ENCODE data around the gene RAD51B.
"Not testable (repeated sequence)": the region's sequence is repeated elsewhere in the genome, so short reads cannot be mapped to it uniquely, and the experiment has no call there.

Gene RAD51B

GRCh38 chr14:68264260-68264569, 444.6 kb downstream of the RAD51B start:
- DNase-seq (ENCODE audit: low read depth in 2 of 2, low spot score in 1 of 2): no peak

- no peak for DNase-seq (ENCODE audit: low read depth in 2 of 2, low spot score in 1 of 2)
Observed at GRCh38 chr14:68266998-68267397, 447.4 kb downstream of the RAD51B start.

GRCh38 chr14:68268197-68268596, 448.6 kb downstream of the RAD51B start:
- no peak for DNase-seq (ENCODE audit: low read depth in 2 of 2, low spot score in 1 of 2)

- no peak for DNase-seq (ENCODE audit: low read depth in 2 of 2, low spot score in 1 of 2)
Observed at GRCh38 chr14:68268719-68269118, 449.1 kb downstream of the RAD51B start.

- no peak for DNase-seq (ENCODE audit: low read depth in 2 of 2, low spot score in 1 of 2)
Observed at GRCh38 chr14:68269136-68269927, 449.8 kb downstream of the RAD51B start.

GRCh38 chr14:68270342-68270741, 450.8 kb downstream of the RAD51B start:
- DNase-seq (ENCODE audit: low read depth in 2 of 2, low spot score in 1 of 2): no peak

GRCh38 chr14:68271913-68272391, 452.4 kb downstream of the RAD51B start:
- DNase-seq (ENCODE audit: low read depth in 2 of 2, low spot score in 1 of 2): no peak

GRCh38 chr14:68273413-68273812, 453.8 kb downstream of the RAD51B start:
- DNase-seq (ENCODE audit: low read depth in 2 of 2, low spot score in 1 of 2): no peak

- DNase-seq (ENCODE audit: low read depth in 2 of 2, low spot score in 1 of 2): no peak
Observed at GRCh38 chr14:68274725-68275124, 455.1 kb downstream of the RAD51B start.

- no peak for DNase-seq (ENCODE audit: low read depth in 2 of 2, low spot score in 1 of 2)
Observed at GRCh38 chr14:68278576-68279436, 459.2 kb downstream of the RAD51B start.

- DNase-seq (ENCODE audit: low read depth in 2 of 2, low spot score in 1 of 2): no peak
Observed at GRCh38 chr14:68279437-68279720, 459.8 kb downstream of the RAD51B start.

- DNase-seq (ENCODE audit: low read depth in 2 of 2, low spot score in 1 of 2): no peak
Observed at GRCh38 chr14:68279777-68280233, 460.2 kb downstream of the RAD51B start.

- no peak for DNase-seq (ENCODE audit: low read depth in 2 of 2, low spot score in 1 of 2)
Observed at GRCh38 chr14:68281497-68281896, 461.9 kb downstream of the RAD51B start.

GRCh38 chr14:68282479-68283377, 463.1 kb downstream of the RAD51B start:
- DNase-seq (ENCODE audit: low read depth in 2 of 2, low spot score in 1 of 2): no peak

GRCh38 chr14:68283378-68284123, 464.0 kb downstream of the RAD51B start:
- peak; percentile 38 to 46 for DNase-seq (ENCODE audit: low read depth in 2 of 2, low spot score in 1 of 2)

- DNase-seq (ENCODE audit: low read depth in 2 of 2, low spot score in 1 of 2): no peak
Observed at GRCh38 chr14:68284333-68284732, 464.8 kb downstream of the RAD51B start.

- DNase-seq (ENCODE audit: low read depth in 2 of 2, low spot score in 1 of 2): no peak
Observed at GRCh38 chr14:68284834-68285233, 465.3 kb downstream of the RAD51B start.

- DNase-seq (ENCODE audit: low read depth in 2 of 2, low spot score in 1 of 2): peak in 1 of 2 donors; percentile 9
Observed at GRCh38 chr14:68285421-68286179, 466.0 kb downstream of the RAD51B start.

GRCh38 chr14:68286667-68287066, 467.1 kb downstream of the RAD51B start:
- DNase-seq (ENCODE audit: low read depth in 2 of 2, low spot score in 1 of 2): no peak

- not testable (repeated sequence) for DNase-seq (ENCODE audit: low read depth in 2 of 2, low spot score in 1 of 2)
Observed at GRCh38 chr14:68289452-68289851, 469.9 kb downstream of the RAD51B start.
